GM12878 (cell line): ENCODE results near the gene MARCHF11. TPM values are rescaled to one million over a fixed set of nuclear protein-coding genes. Genes with fewer than 3 reads are reported as not detected.

Experiments used
- ATAC-seq: fragments of 200-7000 bp; cut with Tn5 transposase; 3 replicates; pipeline ENCODE4 v1.9.1; 2020; ENCODE audit warnings: mild to moderate bottlenecking, moderate library complexity
- BruUV-seq: library from RNA; stranded (reverse); fragments of 400-500 nt; replicated peaks from 2 replicates; lab custom pipeline; 2021; lab: Mats Ljungman, UMichigan
- CTCF ChIA-PET: fragments of 300-600 bp; sonication (Branson Sonifier 250); formaldehyde crosslinking; extraction: SDS; loops from one replicate; lab custom pipeline; 2021; ENCODE audit warnings: inconsistent platforms; lab: Yijun Ruan, JAX
- POLR2A ChIA-PET: fragments of 350-600 bp; formaldehyde crosslinking; extraction: SDS; loops from one replicate; lab custom pipeline; 2021; ENCODE audit warnings: inconsistent platforms; lab: Charles Lee
- RAD21 ChIA-PET: fragments of 300-600 bp; sonication (Branson Sonifier 250); formaldehyde crosslinking; loops from one replicate; lab custom pipeline; 2023; ENCODE audit warnings: antibody characterized with exemption; ENCODE audit not compliant: unreplicated experiment; lab: Charles Lee
- SMC1A ChIA-PET: fragments of 300-600 bp; sonication (Branson Sonifier 250); formaldehyde crosslinking; loops from one replicate; lab custom pipeline; 2023; ENCODE audit not compliant: unreplicated experiment, uncharacterized antibody; lab: Charles Lee
- DNase-seq: peaks from one replicate; pipeline ENCODE4 v3.0.0-alpha.2; 2011; ENCODE audit warnings: low read depth, low spot score
- FAIRE-seq: peaks from 3 replicates; lab custom pipeline; 2011; peaks lifted over from hg19 to GRCh38; lab: Jason Lieb, UNC
- H2AFZ ChIP-seq: 2 replicates; pipeline ENCODE4 v1.6.0; 2011; ENCODE audit warnings: low read depth, low read length, control low read depth; ENCODE audit not compliant: control insufficient read depth
- H3K27ac ChIP-seq: 2 replicates; pipeline ENCODE4 v1.5.1; 2011; ENCODE audit warnings: control low read depth; ENCODE audit not compliant: control insufficient read depth, insufficient read depth
- H3K27me3 ChIP-seq, 2 experiments: replicated peaks in 1 of 2; 2 replicates each; pipeline versions ENCODE4 v1.6.0 to v1.6.1; 2011; ENCODE audit warnings: low read length in 1 of 2; ENCODE audit not compliant: control insufficient read depth in 2 of 2, insufficient read depth in 2 of 2
- H3K36me3 ChIP-seq, 2 experiments: 2 replicates each; pipeline ENCODE4 v1.5.1; 2011; ENCODE audit warnings: low read length in 1 of 2; ENCODE audit not compliant: control insufficient read depth in 2 of 2, insufficient read depth in 2 of 2
- H3K4me1 ChIP-seq: 2 replicates; pipeline ENCODE4 v1.6.1; 2011; ENCODE audit warnings: mild to moderate bottlenecking, low read length, moderate library complexity, mixed read lengths; ENCODE audit not compliant: control insufficient read depth, insufficient read depth
- H3K4me2 ChIP-seq: 2 replicates; pipeline ENCODE4 v1.6.0; 2011; ENCODE audit warnings: control low read depth; ENCODE audit not compliant: control insufficient read depth, insufficient read depth
- H3K4me3 ChIP-seq: fragments of 200-600 bp; sonication (generic); 2 replicates; pipeline ENCODE4 v1.5.1; 2016
- H3K79me2 ChIP-seq: 2 replicates; pipeline ENCODE4 v1.6.0; 2011; ENCODE audit warnings: low read length; ENCODE audit not compliant: control insufficient read depth, insufficient read depth
- H3K9ac ChIP-seq: 2 replicates; pipeline ENCODE4 v1.8.0; 2011; ENCODE audit warnings: low read length, control low read depth, mixed read lengths; ENCODE audit not compliant: control insufficient read depth, insufficient read depth
- H3K9me3 ChIP-seq: replicated peaks from 3 replicates; pipeline ENCODE4 v1.5.1; 2011; ENCODE audit warnings: mild to moderate bottlenecking, low read length; ENCODE audit not compliant: control insufficient read depth, insufficient read depth
- H4K20me1 ChIP-seq: 2 replicates; pipeline ENCODE4 v1.6.0; 2011; ENCODE audit not compliant: control insufficient read depth, insufficient read depth
- BMI1 ChIP-seq: fragments of 450-650 bp; IDR thresholded peaks from 2 replicates; pipeline ENCODE4 v1.6.1; 2016; ENCODE audit warnings: mild to moderate bottlenecking, moderate library complexity, borderline replicate concordance
- NBN ChIP-seq: fragments of 450-650 bp; IDR thresholded peaks from 2 replicates; pipeline ENCODE4 v1.6.1; 2016
- PML ChIP-seq: IDR thresholded peaks from 2 replicates; pipeline ENCODE4 v1.6.1; 2012; ENCODE audit warnings: low read length, inconsistent platforms
- RELA ChIP-seq: fragments of 450-650 bp; IDR thresholded peaks from 2 replicates; pipeline ENCODE4 v1.8.0; 2014; ENCODE audit warnings: borderline replicate concordance; ENCODE audit not compliant: partially characterized antibody
- SPI1 ChIP-seq: IDR thresholded peaks from 2 replicates; pipeline ENCODE4 v1.6.1; 2011; ENCODE audit warnings: low read depth, mild to moderate bottlenecking, low read length, moderate library complexity, borderline replicate concordance; ENCODE audit not compliant: insufficient read depth
- TBL1XR1 ChIP-seq: IDR thresholded peaks from 2 replicates; pipeline ENCODE4 v1.6.1; 2012; ENCODE audit warnings: low read depth, low read length, improper control_type of control experiment
- ZBED1 ChIP-seq: IDR thresholded peaks from 2 replicates; pipeline ENCODE4 v1.6.1; 2016; ENCODE audit warnings: borderline replicate concordance
- WGBS: methylation state at CpG from one replicate; pipeline ENCODE4 v1.1.6; 2016; ENCODE audit warnings: low lambda C conversion rate; ENCODE audit not compliant: insufficient replicate concordance, insufficient coverage; ENCODE audit errors: missing lambda C conversion rate; 5-methylcytosine and 5-hydroxymethylcytosine counted together
- in situ Hi-C: fragments of 300-500 bp; cut with MboI; formaldehyde crosslinking; loops from 9 replicates; pipeline ENCODE4 v1.14.3; 2018; ENCODE audit warnings: mixed read lengths
- intact Hi-C: fragments of 100-400 bp; cut with micrococcal nuclease; formaldehyde crosslinking; loops from one replicate; pipeline ENCODE4 v1.14.2; 2022; ENCODE audit not compliant: unreplicated experiment
- polyA plus RNA-seq, 11 experiments: library from polyadenylated mRNA; depleted of rRNA in 4 of 11; unstranded in 6 of 11; stranded (reverse) in 5 of 11; fragments of >200 nt; fragmentation: Nextera tagmentation in 4 of 11; fragmentation: Illumina TruSeq in 1 of 11; extraction: Ambion mirVana in 4 of 11; extraction: Trizol in 1 of 11; gene quantifications; 1 replicate in 1 of 11; 2 replicates in 10 of 11; pipeline versions ENCODE4 v1.2.1 to v1.2.3, GENCODE V29; 2011 to 2016; ENCODE audit warnings: inconsistent platforms in 2 of 11, missing spikeins in 2 of 11, low read depth in 1 of 11
- total RNA-seq, 4 experiments: library from RNA; depleted of rRNA in 3 of 4; stranded (reverse); fragments of >200 nt in 3 of 4; fragmentation: Illumina TruSeq in 1 of 4; extraction: Trizol in 1 of 4; gene quantifications; 2 replicates each; pipeline versions ENCODE4 v1.2.1 to v1.2.3, GENCODE V29; 2013 to 2021
- TF ChIP-seq, protein P1 (sequence below): IDR thresholded peaks from 2 replicates; pipeline ENCODE4 v1.6.1; 2011; ENCODE audit warnings: low read depth, mild to moderate bottlenecking, low read length, moderate library complexity, borderline replicate concordance; ENCODE audit errors: extremely low read depth
- TF ChIP-seq, protein P2 (sequence below): IDR thresholded peaks from 2 replicates; pipeline ENCODE4 v1.6.1; 2012; ENCODE audit warnings: mild to moderate bottlenecking, low read depth, low read length

The MARCHF11 gene
- total and polyA plus RNA-seq, 10 of the 15 experiments (the other 5 are each of a cell fraction or from before 2014, with no cell fraction given): 0.26 TPM; not detected in 9

DNA sequence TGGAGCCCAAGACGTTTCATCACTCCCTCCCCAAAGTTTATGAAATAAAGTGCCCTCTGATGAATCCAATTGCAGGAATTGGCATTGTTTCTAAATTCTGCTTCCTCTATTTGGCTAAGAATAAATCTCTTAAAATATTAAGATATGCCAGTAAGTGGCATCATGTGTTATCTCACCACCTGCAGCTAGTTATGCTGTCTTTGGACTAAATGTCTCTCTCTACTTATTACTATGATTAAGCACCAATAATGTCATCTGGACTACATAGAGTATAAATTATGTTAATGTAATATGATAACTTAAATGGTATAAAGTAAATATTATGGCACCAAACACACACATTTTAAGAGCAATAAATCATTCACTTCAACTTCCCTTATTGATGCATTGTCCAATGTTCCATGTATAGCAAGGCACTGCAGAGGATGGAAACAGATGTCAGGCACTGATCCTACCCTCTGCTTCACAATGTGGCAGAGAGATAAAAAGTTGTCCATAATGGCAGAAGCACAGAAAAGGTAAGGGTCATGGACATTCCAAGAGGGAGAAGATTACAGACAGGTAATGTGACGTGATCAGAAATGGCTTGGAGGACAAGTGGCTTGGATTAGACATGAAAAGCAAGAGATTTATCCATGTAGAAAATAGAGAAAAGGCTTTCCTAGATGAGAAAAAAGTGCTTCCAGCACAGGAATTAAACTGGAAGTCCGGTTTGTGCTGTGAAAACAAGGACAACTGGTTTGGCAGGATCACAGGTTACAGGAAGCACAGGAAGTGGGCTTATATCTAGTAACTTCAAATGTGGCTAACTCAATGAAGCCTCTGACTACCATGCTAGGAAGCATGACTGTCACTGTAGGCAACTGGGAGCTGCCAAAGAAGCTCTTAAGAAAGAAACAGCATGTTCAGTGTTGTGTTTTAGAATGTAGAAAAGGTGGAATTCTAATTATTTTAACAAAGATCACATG is 26.7 kb downstream of the MARCHF11 start:
- ChIA-PET POLR2A (no interaction called here), CTCF (interaction anchor here (2.5 kb wide), 1 partner anchor 8 kb away, joined by 19 read pairs; no protein-coding TSS in a partner anchor), SMC1A (no interaction called here), RAD21 (no interaction called here)
- TF ChIP-seq PML: no peak
- TF ChIP-seq SPI1: no peak
- TF ChIP-seq, protein P1, sequence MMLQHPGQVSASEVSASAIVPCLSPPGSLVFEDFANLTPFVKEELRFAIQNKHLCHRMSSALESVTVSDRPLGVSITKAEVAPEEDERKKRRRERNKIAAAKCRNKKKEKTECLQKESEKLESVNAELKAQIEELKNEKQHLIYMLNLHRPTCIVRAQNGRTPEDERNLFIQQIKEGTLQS: no peak
- TF ChIP-seq BMI1: no peak
- no peak for TF ChIP-seq NBN
- TF ChIP-seq, protein P2, sequence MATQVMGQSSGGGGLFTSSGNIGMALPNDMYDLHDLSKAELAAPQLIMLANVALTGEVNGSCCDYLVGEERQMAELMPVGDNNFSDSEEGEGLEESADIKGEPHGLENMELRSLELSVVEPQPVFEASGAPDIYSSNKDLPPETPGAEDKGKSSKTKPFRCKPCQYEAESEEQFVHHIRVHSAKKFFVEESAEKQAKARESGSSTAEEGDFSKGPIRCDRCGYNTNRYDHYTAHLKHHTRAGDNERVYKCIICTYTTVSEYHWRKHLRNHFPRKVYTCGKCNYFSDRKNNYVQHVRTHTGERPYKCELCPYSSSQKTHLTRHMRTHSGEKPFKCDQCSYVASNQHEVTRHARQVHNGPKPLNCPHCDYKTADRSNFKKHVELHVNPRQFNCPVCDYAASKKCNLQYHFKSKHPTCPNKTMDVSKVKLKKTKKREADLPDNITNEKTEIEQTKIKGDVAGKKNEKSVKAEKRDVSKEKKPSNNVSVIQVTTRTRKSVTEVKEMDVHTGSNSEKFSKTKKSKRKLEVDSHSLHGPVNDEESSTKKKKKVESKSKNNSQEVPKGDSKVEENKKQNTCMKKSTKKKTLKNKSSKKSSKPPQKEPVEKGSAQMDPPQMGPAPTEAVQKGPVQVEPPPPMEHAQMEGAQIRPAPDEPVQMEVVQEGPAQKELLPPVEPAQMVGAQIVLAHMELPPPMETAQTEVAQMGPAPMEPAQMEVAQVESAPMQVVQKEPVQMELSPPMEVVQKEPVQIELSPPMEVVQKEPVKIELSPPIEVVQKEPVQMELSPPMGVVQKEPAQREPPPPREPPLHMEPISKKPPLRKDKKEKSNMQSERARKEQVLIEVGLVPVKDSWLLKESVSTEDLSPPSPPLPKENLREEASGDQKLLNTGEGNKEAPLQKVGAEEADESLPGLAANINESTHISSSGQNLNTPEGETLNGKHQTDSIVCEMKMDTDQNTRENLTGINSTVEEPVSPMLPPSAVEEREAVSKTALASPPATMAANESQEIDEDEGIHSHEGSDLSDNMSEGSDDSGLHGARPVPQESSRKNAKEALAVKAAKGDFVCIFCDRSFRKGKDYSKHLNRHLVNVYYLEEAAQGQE: no peak
- no peak for TF ChIP-seq ZBED1
- TF ChIP-seq RELA: no peak
- TF ChIP-seq TBL1XR1: no peak
- H3K9me3 ChIP-seq: no peaks in the 10 kb centered on the region
- in situ Hi-C loops: loop anchor here (10.0 kb wide), 1 partner anchor 402 kb away; no protein-coding TSS in a partner anchor
- H3K27ac ChIP-seq: no peak overlapping the region
- intact Hi-C loops: no loop called here
- H3K79me2 ChIP-seq: no peaks in the 10 kb centered on the region
- FAIRE-seq (no peak), ATAC-seq (no peak), DNase-seq (no peak)
- H3K36me3 ChIP-seq: no peaks in the 10 kb centered on the region
- no peak overlapping the region for H3K4me2 ChIP-seq
- no peak overlapping the region for H3K9ac ChIP-seq
- no peaks in the 10 kb centered on the region for H3K27me3 ChIP-seq
- H4K20me1 ChIP-seq: no peaks in the 10 kb centered on the region
- 0% methylated on average over 3 of the region's 3 CpGs for WGBS
- BruUV-seq: no TSS peak
- H3K4me3 ChIP-seq: no peak overlapping the region
- no peak overlapping the region for H2AFZ ChIP-seq
- H3K4me1 ChIP-seq: no peaks in the 10 kb centered on the region
